ENCODE results near the gene TPGS2. TPM values are rescaled to one million over a fixed set of nuclear protein-coding genes. Genes with fewer than 3 reads are reported as not detected.

Gene TPGS2
- total RNA-seq, 1 donor from 2014 or later = 95.4 TPM

- no peak for DNase-seq (ENCODE audit: extremely low spot score, unreplicated experiment)
- H3K9me3 Mint-ChIP-seq (ENCODE audit: unreplicated experiment) = no peaks in the 10 kb centered on the region
- no peak overlapping the region for H3K27ac Mint-ChIP-seq (ENCODE audit: unreplicated experiment)
- H3K36me3 Mint-ChIP-seq (ENCODE audit: unreplicated experiment) = no peaks in the 10 kb centered on the region
- no peaks in the 10 kb centered on the region for H3K27me3 Mint-ChIP-seq (ENCODE audit: unreplicated experiment)
- H3K4me3 Mint-ChIP-seq (ENCODE audit: unreplicated experiment) = no peak overlapping the region
- TF ChIP-seq CTCF (IDR thresholded peaks at IDR 0.05) = no peak
- H3K4me1 Mint-ChIP-seq (ENCODE audit: unreplicated experiment) = no peaks in the 10 kb centered on the region
These were observed 72.6 kb downstream of the TPGS2 start for GRCh38 chr18:36756242-36756641.

- H3K4me3 Mint-ChIP-seq (ENCODE audit: unreplicated experiment) = no peak overlapping the region
- H3K27me3 Mint-ChIP-seq (ENCODE audit: unreplicated experiment) = peaks cover 9% of the 10 kb centered on the region
- DNase-seq (ENCODE audit: extremely low spot score, unreplicated experiment) = no peak
- H3K36me3 Mint-ChIP-seq (ENCODE audit: unreplicated experiment) = no peaks in the 10 kb centered on the region
- TF ChIP-seq CTCF (IDR thresholded peaks at IDR 0.05) = no peak
- no peak overlapping the region for H3K27ac Mint-ChIP-seq (ENCODE audit: unreplicated experiment)
- H3K4me1 Mint-ChIP-seq (ENCODE audit: unreplicated experiment) = no peaks in the 10 kb centered on the region
- H3K9me3 Mint-ChIP-seq (ENCODE audit: unreplicated experiment) = no peaks in the 10 kb centered on the region
These were observed 75.6 kb downstream of the TPGS2 start for GRCh38 chr18:36752929-36753865.

GRCh38 chr18:36745219-36745975, 83.4 kb downstream of the TPGS2 start:
- Mint-ChIP-seq H3K4me3 (ENCODE audit: unreplicated experiment) (no peak overlapping the region), H3K9me3 (ENCODE audit: unreplicated experiment) (no peaks in the 10 kb centered on the region), H3K36me3 (ENCODE audit: unreplicated experiment) (no peaks in the 10 kb centered on the region), H3K4me1 (ENCODE audit: unreplicated experiment) (no peaks in the 10 kb centered on the region), H3K27ac (ENCODE audit: unreplicated experiment) (no peak overlapping the region), H3K27me3 (ENCODE audit: unreplicated experiment) (peaks cover 17% of the 10 kb centered on the region)
- no peak for TF ChIP-seq CTCF (IDR thresholded peaks at IDR 0.05)
- no peak for DNase-seq (ENCODE audit: extremely low spot score, unreplicated experiment)

GRCh38 chr18:36744261-36744876, 84.4 kb downstream of the TPGS2 start:
- Mint-ChIP-seq H3K36me3 (ENCODE audit: unreplicated experiment) (no peaks in the 10 kb centered on the region), H3K27ac (ENCODE audit: unreplicated experiment) (no peak overlapping the region), H3K4me3 (ENCODE audit: unreplicated experiment) (no peak overlapping the region), H3K27me3 (ENCODE audit: unreplicated experiment) (peaks cover 16% of the 10 kb centered on the region), H3K9me3 (ENCODE audit: unreplicated experiment) (no peaks in the 10 kb centered on the region), H3K4me1 (ENCODE audit: unreplicated experiment) (no peaks in the 10 kb centered on the region)
- no peak for TF ChIP-seq CTCF (IDR thresholded peaks at IDR 0.05)
- no peak for DNase-seq (ENCODE audit: extremely low spot score, unreplicated experiment)

Other genes starting within 250 kb of the TPGS2 start
- 10.1 and 10.7 TPM in 2 replicates for gene KIAA1328, start 125 bp upstream of the TPGS2 start, total RNA-seq